Activated T-cell treated with anti-CD3 and anti-CD28 coated beads, Interleukin-2, amount 50 U/mL, for 72 hours (primary cell): Measurements from ENCODE around the gene NMD3. TPM values are rescaled to one million over a fixed set of nuclear protein-coding genes. Genes with fewer than 3 reads are reported as not detected.
A peak's percentile ranks its signal among the peaks of the same experiment; 100 is the strongest.
"Not testable (repeated sequence)": the region's sequence is repeated elsewhere in the genome, so short reads cannot be mapped to it uniquely, and the experiment has no call there.

Experiments used
- ATAC-seq, 2 donors: fragments of 150-1000 bp; cut with Tn5 transposase; replicated peaks in 1 of 2; 2 replicates each; pipeline ENCODE4 v1.10.0; 2021; ENCODE audit warnings: moderate library complexity in 2 of 2, mild to moderate bottlenecking in 1 of 2
- DNase-seq, 2 donors: peaks; one replicate each; pipeline ENCODE4 v3.0.0; 2021 to 2022; ENCODE audit warnings: mixed read lengths in 1 of 2
- H3K27ac Mint-ChIP-seq: one replicate; pipeline ENCODE4 v1.8.0; 2022; ENCODE audit warnings: mild to moderate bottlenecking, moderate library complexity, mixed read lengths
- H3K27me3 Mint-ChIP-seq: one replicate; pipeline ENCODE4 v1.8.0; 2022; ENCODE audit warnings: low read depth, mixed read lengths
- H3K36me3 Mint-ChIP-seq, 2 donors: one replicate each; pipeline ENCODE4 v1.8.0; 2022; ENCODE audit warnings: mixed read lengths in 2 of 2, mild to moderate bottlenecking in 1 of 2; ENCODE audit not compliant: insufficient read depth in 2 of 2
- H3K4me1 Mint-ChIP-seq: one replicate; pipeline ENCODE4 v1.8.0; 2022; ENCODE audit warnings: low read depth, mixed read lengths
- H3K4me3 Mint-ChIP-seq, 2 donors: one replicate each; pipeline ENCODE4 v1.8.0; 2022; ENCODE audit warnings: mild to moderate bottlenecking in 2 of 2, mixed read lengths in 2 of 2, moderate library complexity in 2 of 2
- H3K9me3 Mint-ChIP-seq, 2 donors: one replicate each; pipeline ENCODE4 v1.8.0; 2022; ENCODE audit warnings: mixed read lengths in 2 of 2
- total RNA-seq, 2 donors: library from RNA; stranded (reverse); gene quantifications; one replicate each; pipeline ENCODE4 v1.2.3, GENCODE V29; 2022

The NMD3 gene
- 10 to 100 TPM; 54.5 to 55.7 TPM for total RNA-seq

GRCh38 chr3:161220850-161221753 lies at the start of gene NMD3:
TSS of gene NMD3 (plus strand) at chr3:161221311. CDS start at chr3:161222014, 703 bp downstream.
- H3K27me3 Mint-ChIP-seq: no peaks in the 10 kb centered on the region
- H3K9me3 Mint-ChIP-seq: peaks cover 0 to 2% of the 10 kb centered on the region in 2 donors
- peak within 1 kb of the TSS; percentile 87 to 88 for H3K4me3 Mint-ChIP-seq
- peak within 1 kb of the TSS; percentile 96 for H3K27ac Mint-ChIP-seq
- H3K4me1 Mint-ChIP-seq: peaks cover 28% of the 10 kb centered on the region
- DNase-seq (peak; percentile 94 to 95), ATAC-seq (peak; percentile 98)
- peaks cover 5 to 11% of the 10 kb centered on the region in 2 donors for H3K36me3 Mint-ChIP-seq

GRCh38 chr3:161171639-161172552 lies 49.2 kb upstream of the NMD3 start:
- Mint-ChIP-seq H3K36me3 (peaks cover 0 to 2% of the 10 kb centered on the region in 2 donors), H3K9me3 (peaks cover 2 to 5% of the 10 kb centered on the region in 2 donors), H3K4me3 (no peak overlapping the region), H3K27me3 (peaks cover 7% of the 10 kb centered on the region), H3K4me1 (no peaks in the 10 kb centered on the region), H3K27ac (no peak overlapping the region)
- ATAC-seq (no peak), DNase-seq (no peak)

GRCh38 chr3:161175506-161175905 lies 45.6 kb upstream of the NMD3 start:
- no peak for ATAC-seq
- H3K4me3 Mint-ChIP-seq: no peak overlapping the region
- no peak for DNase-seq
- H3K36me3 Mint-ChIP-seq: peaks cover 0 to 2% of the 10 kb centered on the region in 2 donors
- H3K4me1 Mint-ChIP-seq: no peaks in the 10 kb centered on the region
- H3K27ac Mint-ChIP-seq: no peak overlapping the region
- H3K9me3 Mint-ChIP-seq: peaks cover 2 to 5% of the 10 kb centered on the region in 2 donors
- peaks cover 12% of the 10 kb centered on the region for H3K27me3 Mint-ChIP-seq

GRCh38 chr3:161177991-161178390 lies 43.1 kb upstream of the NMD3 start:
- Mint-ChIP-seq H3K27me3 (peaks cover 17% of the 10 kb centered on the region), H3K27ac (no peak overlapping the region), H3K4me1 (no peaks in the 10 kb centered on the region), H3K9me3 (peaks cover 2 to 5% of the 10 kb centered on the region in 2 donors), H3K4me3 (no peak overlapping the region), H3K36me3 (peaks cover 1 to 2% of the 10 kb centered on the region in 2 donors)
- no peak for ATAC-seq
- no peak for DNase-seq

GRCh38 chr3:161181371-161181770 lies 39.7 kb upstream of the NMD3 start:
- not testable (repeated sequence) for H3K9me3 Mint-ChIP-seq, H3K4me3 Mint-ChIP-seq, H3K4me1 Mint-ChIP-seq, DNase-seq, H3K27ac Mint-ChIP-seq, H3K36me3 Mint-ChIP-seq, ATAC-seq
- H3K27me3 Mint-ChIP-seq: peaks cover 17% of the 10 kb centered on the region

- Mint-ChIP-seq H3K4me1 (no peaks in the 10 kb centered on the region), H3K27ac (no peak overlapping the region), H3K9me3 (no peaks in the 10 kb centered on the region), H3K36me3 (no peaks in the 10 kb centered on the region), H3K27me3 (peaks cover 7% of the 10 kb centered on the region), H3K4me3 (no peak overlapping the region)
- no peak for DNase-seq
- ATAC-seq: no peak
These were observed 34.1 kb upstream of the NMD3 start for GRCh38 chr3:161187046-161187445.

- Mint-ChIP-seq H3K4me3 (no peak overlapping the region), H3K36me3 (peaks cover 0 to 3% of the 10 kb centered on the region in 2 donors), H3K4me1 (no peaks in the 10 kb centered on the region), H3K27ac (no peak overlapping the region), H3K9me3 (no peaks in the 10 kb centered on the region), H3K27me3 (no peaks in the 10 kb centered on the region)
- ATAC-seq: no peak
- no peak for DNase-seq
These were observed 23.0 kb upstream of the NMD3 start for GRCh38 chr3:161197855-161198850.

GRCh38 chr3:161199926-161200325 lies 21.2 kb upstream of the NMD3 start:
- Mint-ChIP-seq H3K4me1 (no peaks in the 10 kb centered on the region), H3K9me3 (no peaks in the 10 kb centered on the region), H3K27ac (no peak overlapping the region), H3K4me3 (no peak overlapping the region), H3K27me3 (no peaks in the 10 kb centered on the region), H3K36me3 (peaks cover 0 to 3% of the 10 kb centered on the region in 2 donors)
- ATAC-seq (no peak), DNase-seq (no peak)

GRCh38 chr3:161203485-161204098 lies 17.5 kb upstream of the NMD3 start:
- H3K9me3 Mint-ChIP-seq: no peaks in the 10 kb centered on the region
- DNase-seq: no peak
- no peak overlapping the region for H3K27ac Mint-ChIP-seq
- ATAC-seq: no peak
- H3K27me3 Mint-ChIP-seq: no peaks in the 10 kb centered on the region
- H3K36me3 Mint-ChIP-seq: no peaks in the 10 kb centered on the region
- no peak overlapping the region for H3K4me3 Mint-ChIP-seq
- no peaks in the 10 kb centered on the region for H3K4me1 Mint-ChIP-seq

GRCh38 chr3:161208931-161209330 lies 12.2 kb upstream of the NMD3 start:
- Mint-ChIP-seq H3K4me1 (no peaks in the 10 kb centered on the region), H3K27ac (no peak overlapping the region), H3K27me3 (no peaks in the 10 kb centered on the region), H3K36me3 (no peaks in the 10 kb centered on the region), H3K9me3 (no peaks in the 10 kb centered on the region), H3K4me3 (no peak overlapping the region)
- ATAC-seq (no peak), DNase-seq (no peak)

- DNase-seq (no peak), ATAC-seq (no peak)
- H3K9me3 Mint-ChIP-seq: no peaks in the 10 kb centered on the region
- H3K27me3 Mint-ChIP-seq: peaks cover 9% of the 10 kb centered on the region
- no peaks in the 10 kb centered on the region for H3K36me3 Mint-ChIP-seq
- H3K27ac Mint-ChIP-seq: no peak overlapping the region
- H3K4me1 Mint-ChIP-seq: no peaks in the 10 kb centered on the region
- H3K4me3 Mint-ChIP-seq: no peak overlapping the region
These were observed 8.8 kb upstream of the NMD3 start for GRCh38 chr3:161212171-161212771.

GRCh38 chr3:161212906-161213305 lies 8.2 kb upstream of the NMD3 start:
- ATAC-seq (no peak), DNase-seq (no peak)
- Mint-ChIP-seq H3K9me3 (no peaks in the 10 kb centered on the region), H3K4me1 (no peaks in the 10 kb centered on the region), H3K27me3 (peaks cover 9% of the 10 kb centered on the region), H3K36me3 (no peaks in the 10 kb centered on the region), H3K27ac (no peak overlapping the region), H3K4me3 (no peak overlapping the region)
